CD4-positive, alpha-beta T cell treated with Interleukin-15 for 4 hours (primary cell): Measurements from ENCODE around the gene MYADM.
"Not testable (repeated sequence)": the region's sequence is repeated elsewhere in the genome, so short reads cannot be mapped to it uniquely, and the experiment has no call there.

Experiments used
- DNase-seq: peaks from one replicate; pipeline ENCODE4 v3.0.0-alpha.2; 2020; ENCODE audit warnings: low spot score

MYADM gene

DNA sequence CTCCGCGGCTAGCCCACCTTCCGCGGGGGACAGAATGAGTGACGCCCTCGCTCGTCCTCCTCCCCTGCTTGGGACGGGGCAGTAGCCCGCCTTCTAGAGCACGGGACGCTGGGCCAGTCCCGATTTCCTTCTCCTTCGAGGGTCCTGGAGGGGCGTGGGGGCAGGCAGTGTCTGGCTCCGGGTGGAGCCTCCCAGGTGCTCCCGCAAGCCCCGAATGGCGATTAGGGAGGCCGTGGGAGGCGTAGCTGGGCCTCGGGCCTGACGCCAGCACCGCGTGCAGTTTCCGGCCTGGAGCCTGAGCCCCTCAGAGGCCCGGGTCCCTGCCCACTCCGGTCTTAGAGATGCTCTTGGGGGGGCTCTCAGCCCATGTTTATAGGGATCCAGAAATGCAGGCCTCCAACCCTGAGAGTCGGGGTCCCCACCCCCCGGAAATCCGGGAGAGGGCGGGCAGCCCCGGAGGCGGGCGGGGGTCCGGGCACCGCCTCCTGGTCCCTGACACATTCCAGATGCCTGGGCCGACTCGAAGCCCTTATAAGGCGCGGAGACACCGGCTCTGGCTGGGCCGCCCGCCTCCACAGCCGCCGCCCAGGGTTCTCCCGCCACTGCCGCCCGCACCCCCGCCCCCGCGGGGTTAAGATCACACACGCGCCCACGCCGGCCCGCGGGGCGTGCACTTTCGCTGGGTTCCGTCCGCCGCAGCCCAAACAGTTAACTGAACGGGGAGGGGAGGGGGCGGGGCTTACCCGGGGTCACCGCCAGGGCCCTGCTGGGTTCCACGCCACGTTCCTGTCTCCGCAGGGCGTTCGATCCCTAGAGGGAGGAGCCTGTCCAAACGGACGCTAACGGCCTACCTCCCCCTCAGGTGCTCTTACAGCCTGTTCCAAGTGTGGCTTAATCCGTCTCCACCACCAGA lies 1.5 kb downstream of the MYADM start:
- peak; percentile 92 for DNase-seq

DNA sequence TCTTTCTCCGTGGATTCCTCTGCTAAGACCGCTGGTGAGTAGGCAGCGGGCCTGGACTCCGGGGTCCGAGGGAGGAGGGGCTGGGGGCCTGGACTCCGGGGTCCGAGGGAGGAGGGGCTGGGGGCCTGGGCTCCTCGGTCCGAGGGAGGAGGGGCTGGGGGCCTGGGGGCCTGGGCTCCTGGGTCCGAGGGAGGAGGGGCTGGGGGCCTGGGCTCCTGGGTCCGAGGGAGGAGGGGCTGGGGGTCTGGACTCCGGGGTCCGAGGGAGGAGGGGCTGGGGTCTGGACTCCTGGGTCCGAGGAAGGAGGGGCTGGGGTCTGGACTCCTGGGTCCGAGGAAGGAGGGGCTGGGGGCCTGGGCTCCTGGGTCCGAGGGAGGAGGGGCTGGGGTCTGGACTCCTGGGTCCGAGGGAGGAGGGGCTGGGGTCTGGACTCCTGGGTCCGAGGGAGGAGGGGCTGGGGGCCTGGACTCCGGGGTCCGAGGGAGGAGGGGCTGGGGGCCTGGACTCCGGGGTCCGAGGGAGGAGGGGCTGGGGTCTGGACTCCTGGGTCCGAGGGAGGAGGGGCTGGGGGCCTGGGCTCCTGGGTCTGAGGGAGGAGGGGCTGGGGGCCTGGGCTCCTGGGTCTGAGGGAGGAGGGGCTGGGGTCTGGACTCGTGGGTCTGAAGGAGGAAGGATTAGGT lies 2.3 kb downstream of the MYADM start:
- DNase-seq: not testable (repeated sequence)

DNA sequence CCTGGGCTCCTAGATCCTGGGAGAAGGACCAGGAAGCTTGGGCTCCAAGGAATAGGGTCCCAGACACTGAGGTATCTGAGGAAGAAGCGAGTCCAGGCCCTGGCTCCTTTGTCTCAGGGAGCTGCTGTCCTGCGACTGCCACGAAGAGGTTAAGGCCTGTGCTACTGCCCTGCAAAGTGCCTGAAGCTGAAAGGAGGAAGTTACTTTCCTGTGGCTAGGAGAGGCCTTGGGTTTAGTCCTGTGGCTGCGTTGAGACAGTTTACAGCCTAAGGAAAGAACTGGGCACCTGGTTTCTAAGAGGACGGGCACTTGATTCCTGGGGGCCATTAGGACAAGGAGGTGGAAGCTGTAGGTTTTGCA lies 2.8 kb downstream of the MYADM start:
- no peak for DNase-seq

DNA sequence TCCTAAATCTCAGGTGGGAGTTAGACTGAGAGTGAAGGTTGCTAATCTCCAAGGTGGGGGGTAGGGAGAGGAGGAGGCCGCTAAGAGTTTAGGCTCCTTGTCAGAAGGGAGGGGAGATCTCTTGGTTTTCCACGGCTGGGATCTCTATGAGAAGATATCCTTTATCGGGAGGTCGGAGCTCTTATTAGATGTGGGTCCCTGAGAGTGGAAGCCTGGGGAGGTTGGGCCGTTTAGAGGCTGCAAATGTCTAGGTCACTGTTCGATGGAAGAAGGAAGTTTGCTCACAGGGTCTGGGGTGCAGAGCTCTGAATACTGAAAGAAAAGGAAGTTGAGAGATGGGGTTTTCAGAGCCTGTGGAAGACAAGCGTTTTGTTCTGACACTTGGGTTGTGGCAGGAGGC lies 3.8 kb downstream of the MYADM start:
- DNase-seq: no peak

DNA sequence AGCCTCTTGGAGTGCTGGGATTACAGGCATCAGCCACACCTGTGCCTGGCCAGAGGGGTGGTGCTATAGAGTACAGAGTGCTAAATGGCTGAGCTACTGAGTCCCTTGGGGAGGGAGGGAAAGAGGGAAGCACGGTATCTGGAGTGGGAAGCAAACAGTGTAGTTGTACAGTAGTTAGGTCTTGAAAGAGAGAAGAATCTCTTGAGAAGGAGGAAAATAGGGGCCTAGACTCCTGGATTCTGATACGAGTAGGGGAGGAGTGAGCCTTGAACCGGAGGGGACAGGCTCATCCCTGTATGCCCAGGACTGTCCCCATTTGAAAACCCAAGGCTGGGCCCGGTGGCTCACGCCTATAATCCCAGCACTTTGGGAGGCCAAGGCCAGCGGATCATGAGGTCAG lies 5.1 kb downstream of the MYADM start:
- no peak for DNase-seq

DNA sequence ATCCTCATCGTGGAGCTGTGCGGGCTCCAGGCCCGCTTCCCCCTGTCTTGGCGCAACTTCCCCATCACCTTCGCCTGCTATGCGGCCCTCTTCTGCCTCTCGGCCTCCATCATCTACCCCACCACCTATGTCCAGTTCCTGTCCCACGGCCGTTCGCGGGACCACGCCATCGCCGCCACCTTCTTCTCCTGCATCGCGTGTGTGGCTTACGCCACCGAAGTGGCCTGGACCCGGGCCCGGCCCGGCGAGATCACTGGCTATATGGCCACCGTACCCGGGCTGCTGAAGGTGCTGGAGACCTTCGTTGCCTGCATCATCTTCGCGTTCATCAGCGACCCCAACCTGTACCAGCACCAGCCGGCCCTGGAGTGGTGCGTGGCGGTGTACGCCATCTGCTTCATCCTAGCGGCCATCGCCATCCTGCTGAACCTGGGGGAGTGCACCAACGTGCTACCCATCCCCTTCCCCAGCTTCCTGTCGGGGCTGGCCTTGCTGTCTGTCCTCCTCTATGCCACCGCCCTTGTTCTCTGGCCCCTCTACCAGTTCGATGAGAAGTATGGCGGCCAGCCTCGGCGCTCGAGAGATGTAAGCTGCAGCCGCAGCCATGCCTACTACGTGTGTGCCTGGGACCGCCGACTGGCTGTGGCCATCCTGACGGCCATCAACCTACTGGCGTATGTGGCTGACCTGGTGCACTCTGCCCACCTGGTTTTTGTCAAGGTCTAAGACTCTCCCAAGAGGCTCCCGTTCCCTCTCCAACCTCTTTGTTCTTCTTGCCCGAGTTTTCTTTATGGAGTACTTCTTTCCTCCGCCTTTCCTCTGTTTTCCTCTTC lies 6.3 kb downstream of the MYADM start:
- no peak for DNase-seq

DNA sequence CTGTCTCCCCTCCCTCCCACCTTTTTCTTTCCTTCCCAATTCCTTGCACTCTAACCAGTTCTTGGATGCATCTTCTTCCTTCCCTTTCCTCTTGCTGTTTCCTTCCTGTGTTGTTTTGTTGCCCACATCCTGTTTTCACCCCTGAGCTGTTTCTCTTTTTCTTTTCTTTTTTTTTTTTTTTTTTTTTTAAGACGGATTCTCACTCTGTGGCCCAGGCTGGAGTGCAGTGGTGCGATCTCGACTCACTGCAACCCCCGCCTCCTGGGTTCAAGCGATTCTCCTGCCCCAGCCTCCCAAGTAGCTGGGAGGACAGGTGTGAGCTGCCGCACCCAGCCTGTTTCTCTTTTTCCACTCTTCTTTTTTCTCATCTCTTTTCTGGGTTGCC lies 6.9 kb downstream of the MYADM start:
- no peak for DNase-seq

DNA sequence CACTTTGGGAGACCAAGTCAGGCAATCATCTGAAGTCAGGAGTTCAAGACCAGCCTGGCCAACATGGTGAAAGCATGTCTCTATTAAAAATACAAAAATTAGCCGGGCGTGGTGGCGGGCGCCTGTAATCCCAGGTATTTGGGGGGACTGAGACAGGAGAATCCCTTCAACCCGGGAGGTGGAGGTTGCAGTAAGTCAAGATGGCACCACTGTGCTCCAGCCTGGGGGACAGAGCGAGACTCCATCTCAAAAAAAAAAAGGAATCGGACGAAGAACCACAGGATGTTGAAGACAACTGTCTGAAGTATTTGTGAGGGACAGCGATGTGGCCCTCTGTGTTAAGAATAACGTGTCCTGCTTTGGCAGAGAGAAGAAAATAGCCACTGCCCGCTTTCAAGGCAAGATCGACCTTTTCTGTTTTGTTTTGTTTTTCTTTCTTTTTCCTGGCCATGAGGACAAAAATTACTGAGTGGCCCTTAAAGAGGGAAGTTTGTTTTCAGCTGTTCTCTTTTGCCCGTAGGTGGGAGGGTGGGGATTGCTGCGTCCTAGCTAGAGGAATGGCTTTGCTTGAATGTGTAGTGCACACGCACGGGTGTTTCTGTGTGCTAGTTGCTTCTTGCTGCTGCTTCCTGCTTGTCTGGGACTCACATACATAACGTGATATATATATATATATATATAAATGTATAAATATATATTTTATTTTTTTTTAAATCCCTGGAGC lies 8.1 kb downstream of the MYADM start:
- DNase-seq: no peak

DNA sequence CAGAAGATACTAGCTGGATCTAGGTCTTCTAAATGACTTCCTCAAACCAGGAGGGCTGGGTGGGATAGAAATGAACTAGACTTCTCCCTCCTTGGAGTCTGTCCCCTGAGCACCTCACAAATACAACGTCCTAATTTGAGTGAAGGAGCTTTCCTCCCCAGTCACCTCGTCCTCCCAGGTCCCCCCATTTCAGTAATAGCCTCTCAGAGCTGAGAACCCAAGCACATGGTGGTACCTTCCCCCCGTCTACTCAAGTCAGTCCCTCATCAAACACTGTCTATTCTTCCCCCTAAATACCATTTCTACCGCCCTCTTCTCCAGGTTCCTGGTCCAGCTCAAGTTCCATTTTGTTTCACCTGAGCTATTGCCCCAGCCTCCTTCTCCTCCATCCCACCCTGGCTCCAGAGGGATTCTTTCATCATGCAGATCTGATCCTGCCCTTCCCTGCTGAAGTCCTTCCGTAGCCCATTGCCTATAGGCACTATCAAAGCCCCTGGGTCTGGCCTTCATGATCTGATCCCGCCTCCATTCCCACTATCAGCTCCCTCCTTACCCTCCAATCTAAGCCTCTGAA lies 9.1 kb downstream of the MYADM start:
- DNase-seq: no peak

DNA sequence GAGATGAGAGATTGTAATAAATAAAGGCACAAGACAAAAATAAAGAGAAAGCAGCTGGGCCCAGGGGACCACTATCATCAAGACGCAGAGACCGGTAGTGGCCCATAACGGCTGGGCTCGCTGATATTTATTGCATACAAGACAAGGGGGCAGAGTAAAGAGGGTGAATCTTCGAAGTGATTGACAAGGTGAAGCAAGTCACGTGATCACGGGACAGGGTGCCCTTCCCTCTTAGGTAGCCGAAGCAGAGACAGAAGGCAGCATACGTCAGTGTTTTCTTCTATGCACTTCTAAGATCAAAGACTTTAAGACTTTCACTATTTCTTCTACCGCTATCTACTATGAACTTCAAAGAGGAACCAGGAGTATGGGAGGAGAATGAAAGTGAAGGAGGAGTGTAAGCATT lies 9.7 kb downstream of the MYADM start:
- peak; percentile 63 for DNase-seq

DNA sequence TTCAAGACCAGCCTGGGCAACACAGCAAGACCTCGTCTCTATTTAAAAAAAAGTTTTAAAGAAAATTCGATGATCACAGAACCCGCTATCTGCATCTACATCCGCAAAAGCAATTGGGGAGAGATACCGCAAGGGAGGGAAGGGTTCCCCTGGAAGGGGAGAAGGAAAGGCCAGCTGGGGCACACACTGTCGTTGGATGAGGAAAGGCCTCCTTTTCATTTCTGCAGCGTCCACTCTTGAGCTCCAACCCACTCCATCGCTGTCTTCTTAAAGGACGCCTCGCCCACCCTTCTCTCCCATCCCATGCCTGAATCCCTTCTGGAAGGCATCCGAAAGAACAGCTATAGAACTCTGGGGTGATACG lies 11.1 kb downstream of the MYADM start:
- no peak for DNase-seq

DNA sequence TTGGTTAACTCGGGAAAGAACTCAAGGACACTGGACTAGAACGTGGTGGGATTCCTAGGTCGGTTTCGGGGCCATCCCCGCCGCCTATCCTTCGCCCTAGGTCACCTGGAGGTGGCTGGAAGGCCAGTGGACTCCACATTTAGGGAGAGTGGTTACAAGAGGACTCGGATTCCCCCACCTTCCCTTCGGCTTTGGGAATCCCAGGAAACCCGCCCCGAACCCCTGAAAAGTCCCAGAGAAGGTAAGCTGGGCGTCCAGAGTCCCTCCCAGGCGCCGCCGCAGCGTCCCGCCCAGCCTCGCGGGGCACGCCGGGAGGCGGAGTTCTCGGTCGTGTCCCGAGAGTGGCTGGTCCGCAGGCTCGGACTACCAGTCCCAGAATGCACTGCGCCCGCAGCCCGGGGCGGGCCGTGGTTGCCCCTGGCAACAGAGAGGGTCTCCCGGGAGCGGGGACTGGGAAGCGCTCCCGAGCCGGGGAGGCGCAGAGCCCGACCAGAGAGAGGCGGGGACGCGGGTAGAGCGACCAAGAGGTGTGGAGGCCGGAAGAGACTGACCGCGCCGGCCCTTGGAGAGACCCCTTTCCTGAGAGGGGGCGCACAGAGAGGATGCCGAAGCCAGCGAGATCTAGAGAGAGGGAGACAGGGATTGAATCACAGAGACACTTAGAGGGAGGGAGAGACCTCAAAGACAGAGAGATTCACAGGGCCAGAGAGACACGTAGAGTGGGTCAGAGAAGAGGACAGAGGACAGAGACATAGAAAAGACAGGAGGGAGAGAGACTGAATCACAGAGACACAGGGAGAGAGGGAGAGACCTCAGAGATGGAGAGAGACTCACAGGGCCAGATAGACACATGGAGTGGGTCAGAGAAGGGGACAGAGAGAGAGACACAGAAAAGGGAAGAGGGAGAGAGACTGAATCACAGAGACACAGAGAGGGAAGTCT lies 11.7 kb downstream of the MYADM start:
- peak; percentile 81 for DNase-seq

DNA sequence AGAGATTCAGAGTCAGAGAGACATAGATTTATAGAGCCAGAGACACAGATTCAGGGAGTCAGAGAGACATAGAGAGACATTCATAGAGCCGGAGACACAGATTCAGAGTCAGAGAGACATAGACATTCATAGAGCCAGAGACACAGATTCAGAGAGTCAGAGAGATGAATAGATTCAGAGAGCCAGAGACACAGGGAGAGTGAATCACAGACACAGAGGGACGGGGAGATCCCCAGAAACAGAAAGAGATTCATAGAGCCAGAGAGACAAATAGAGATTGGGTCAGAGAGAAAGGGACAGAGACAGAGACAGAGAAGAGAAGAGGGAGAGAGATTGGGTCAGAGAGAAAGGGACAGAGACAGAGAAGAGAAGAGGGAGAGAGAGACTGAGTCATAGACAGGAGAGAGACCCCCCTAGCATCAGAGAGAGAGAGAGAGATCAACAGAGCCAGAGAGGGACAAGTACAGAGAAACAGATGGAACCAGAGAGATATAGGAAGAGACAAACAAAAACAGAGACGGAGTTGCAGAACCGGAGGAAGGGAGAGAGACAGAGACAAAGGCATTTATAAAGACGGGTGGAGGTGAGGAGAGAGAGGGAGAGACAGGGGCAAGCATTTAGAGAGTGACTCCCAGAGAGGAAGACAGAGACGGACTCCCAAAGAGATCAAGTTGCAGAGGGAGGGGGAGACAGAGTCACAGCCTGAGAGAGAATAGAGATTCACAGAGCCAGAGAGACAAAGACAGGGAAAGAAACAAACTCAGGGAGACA lies 13.2 kb downstream of the MYADM start:
- DNase-seq: no peak

DNA sequence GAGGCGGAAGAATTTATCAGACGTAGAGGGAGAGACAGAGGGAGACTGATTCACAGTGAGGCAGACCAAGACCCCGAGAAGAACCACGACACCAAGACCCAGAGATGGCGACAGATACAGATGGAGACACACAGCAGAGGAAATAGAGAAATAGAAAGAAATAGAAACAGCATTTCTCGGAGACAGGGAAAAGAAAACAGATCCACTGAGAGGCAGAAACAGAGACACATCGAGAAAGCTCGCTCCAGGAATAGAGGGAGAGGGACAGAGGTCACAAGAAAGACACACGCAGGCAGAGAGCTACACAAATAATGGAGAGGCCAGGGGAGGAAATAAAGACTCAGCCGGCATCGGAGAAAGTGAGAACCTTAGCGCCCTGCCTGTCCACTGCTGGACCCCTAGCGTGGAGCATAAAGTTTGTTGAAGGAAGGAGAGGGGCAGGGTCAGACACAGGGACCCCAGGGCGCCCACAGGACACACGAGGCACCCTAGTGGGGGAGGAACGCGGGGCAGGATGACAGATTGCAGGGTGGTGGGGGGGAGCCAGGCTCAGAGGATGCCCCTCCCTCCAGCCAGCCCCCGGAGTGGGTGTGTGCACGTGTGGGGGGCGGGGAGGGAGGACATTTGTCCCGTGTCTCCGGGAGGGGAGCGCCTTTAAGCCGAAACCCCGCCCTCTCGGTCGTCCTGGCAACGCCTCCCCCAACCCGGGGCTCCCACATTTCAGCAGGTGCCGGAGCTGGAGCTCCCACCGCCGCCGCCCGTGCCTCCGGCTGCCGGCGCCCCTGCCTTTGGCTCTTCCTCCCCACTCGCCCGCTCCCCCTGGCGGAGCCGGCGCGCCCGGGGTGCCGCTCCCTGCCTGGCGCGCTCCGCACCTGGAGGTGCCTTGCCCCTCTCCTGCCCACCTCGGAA lies 14.1 kb downstream of the MYADM start, which contains the start of gene PRKCG:
TSS of gene PRKCG (plus strand) at position 716 of the 909 bp plus-strand sequence. CDS start 298 bp downstream, outside the sequence.
- peak; percentile 51 for DNase-seq

DNA sequence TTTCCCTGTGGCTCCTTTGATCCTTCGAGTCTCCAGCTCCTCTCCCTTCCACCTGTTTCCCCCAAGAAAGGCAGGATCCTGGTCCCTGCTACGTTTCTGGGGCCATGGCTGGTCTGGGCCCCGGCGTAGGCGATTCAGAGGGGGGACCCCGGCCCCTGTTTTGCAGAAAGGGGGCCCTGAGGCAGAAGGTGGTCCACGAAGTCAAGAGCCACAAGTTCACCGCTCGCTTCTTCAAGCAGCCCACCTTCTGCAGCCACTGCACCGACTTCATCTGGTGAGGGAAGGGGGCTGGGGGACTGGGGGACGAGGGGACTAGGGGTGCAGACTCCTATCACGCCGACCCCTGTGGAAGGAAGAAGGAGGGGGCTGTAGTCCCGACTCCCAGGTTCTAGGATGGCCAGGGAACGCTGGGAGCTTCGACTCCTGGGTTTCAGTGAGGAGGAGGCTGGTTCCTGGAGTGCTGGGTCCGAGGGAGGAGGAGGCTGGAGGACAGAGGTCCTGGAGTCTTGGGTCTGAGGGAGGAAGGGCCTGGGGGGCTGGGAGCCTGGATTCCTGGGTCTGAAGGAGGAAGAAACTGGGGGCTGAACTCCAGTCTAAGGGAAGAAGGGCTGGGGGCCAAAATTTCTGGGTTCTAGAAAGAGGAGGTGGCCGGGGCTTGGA lies 14.8 kb downstream of the MYADM start:
- DNase-seq: no peak

DNA sequence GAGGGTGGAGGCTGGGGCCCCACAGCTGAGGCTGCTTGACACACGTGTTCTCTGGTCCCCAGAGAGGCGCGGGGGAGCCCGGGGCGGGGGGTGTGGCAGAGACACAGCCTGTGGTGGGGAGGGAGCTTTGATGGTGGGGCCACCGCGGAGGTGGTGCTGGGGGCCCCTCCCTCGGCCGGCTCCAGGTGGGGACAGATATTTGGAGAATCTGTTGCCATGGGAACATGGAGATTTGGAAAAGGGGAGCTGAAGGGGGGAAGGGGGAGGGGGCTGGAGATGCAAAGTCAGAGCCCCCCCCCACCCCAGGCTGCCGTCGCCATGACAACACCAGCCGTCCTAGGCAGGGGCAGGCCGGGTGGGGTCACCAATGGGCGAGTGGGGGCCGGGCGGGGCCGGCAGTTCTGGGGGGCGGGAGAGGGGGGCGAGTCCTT lies 15.6 kb downstream of the MYADM start:
- no peak for DNase-seq

DNA sequence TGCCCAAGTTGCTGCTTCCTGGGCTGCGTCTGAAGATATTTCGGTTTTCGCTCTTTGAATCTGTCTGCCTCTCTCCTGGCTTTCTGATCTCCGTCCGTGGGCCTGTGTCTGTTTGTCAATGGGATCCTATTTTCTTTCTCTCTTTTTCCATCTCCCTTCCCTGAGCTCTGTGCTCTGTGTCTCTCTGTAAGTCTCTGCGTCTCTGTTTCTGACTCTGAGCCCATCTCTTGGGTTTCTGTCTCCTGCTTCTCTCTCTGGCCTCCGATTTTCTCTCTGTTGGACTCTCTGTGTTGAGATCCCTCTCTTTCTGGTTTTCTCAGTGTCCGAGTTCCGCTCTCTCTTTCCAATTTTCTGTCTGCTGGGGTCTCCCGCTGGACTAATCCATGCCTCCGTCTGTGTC lies 16.1 kb downstream of the MYADM start:
- no peak for DNase-seq

DNA sequence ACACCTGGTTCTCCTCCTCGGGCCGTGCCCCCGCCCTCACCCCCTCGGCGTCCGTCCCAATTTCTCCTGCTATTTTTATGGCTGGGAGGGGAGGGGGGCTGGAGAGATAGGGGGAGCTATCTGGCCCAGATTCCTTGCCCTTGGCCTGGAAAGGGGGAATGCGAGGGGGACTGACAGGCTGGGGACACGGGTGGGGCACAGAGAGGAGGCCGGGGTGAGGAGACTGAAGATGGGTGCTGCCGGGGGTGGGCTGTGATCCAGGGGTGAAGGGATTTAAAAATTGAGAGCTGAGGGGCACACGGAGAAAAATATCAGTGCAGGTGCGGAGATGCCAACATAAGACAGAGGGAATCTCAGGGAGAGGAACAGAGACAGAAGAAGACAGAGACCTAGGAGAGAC lies 16.6 kb downstream of the MYADM start:
- DNase-seq: no peak
